DND-41 (cell line): ENCODE measurements around the gene IP6K3.

Experiments used
- ATAC-seq: fragments of 200-7000 bp; cut with Tn5 transposase; 3 replicates; pipeline ENCODE4 v1.9.1; 2021; ENCODE audit warnings: low read depth; ENCODE audit not compliant: insufficient read depth
- DNase-seq: peaks from one replicate; pipeline ENCODE4 v3.0.0-alpha.2; 2020
- H2AFZ ChIP-seq: 2 replicates; pipeline ENCODE4 v1.6.0; 2012; ENCODE audit warnings: low read depth, low read length
- H3K27ac ChIP-seq: 2 replicates; pipeline ENCODE4 v1.5.1; 2012; ENCODE audit warnings: low read length, inconsistent platforms
- H3K27me3 ChIP-seq: fragments of 200-600 bp; sonication (generic); 2 replicates; pipeline ENCODE4 v1.6.0; 2012; ENCODE audit warnings: low read length, mild to moderate bottlenecking, inconsistent platforms; ENCODE audit not compliant: insufficient read depth, poor library complexity
- H3K36me3 ChIP-seq: 2 replicates; pipeline ENCODE4 v1.5.1; 2012; ENCODE audit warnings: low read length, inconsistent platforms; ENCODE audit not compliant: insufficient read depth
- H3K4me1 ChIP-seq: 2 replicates; pipeline ENCODE4 v1.5.1; 2012; ENCODE audit warnings: mild to moderate bottlenecking, low read length; ENCODE audit not compliant: insufficient read depth
- H3K4me2 ChIP-seq: 2 replicates; pipeline ENCODE4 v1.6.0; 2012; ENCODE audit warnings: mild to moderate bottlenecking, moderate library complexity, low read length, inconsistent platforms; ENCODE audit not compliant: insufficient read depth
- H3K4me3 ChIP-seq, 2 experiments: fragments of 200-600 bp in 1 of 2; shearing (Covaris generic) in 1 of 2; 2 replicates each; pipeline ENCODE4 v1.5.1; 2012 to 2016; ENCODE audit warnings: inconsistent platforms in 2 of 2, low read length in 2 of 2, mild to moderate bottlenecking in 2 of 2, low read depth in 1 of 2, moderate library complexity in 1 of 2
- H3K79me2 ChIP-seq: 2 replicates; pipeline ENCODE4 v1.6.0; 2012; ENCODE audit warnings: low read length, inconsistent platforms; ENCODE audit not compliant: insufficient read depth
- H3K9ac ChIP-seq: 2 replicates; pipeline ENCODE4 v1.6.0; 2012; ENCODE audit warnings: low read depth, mild to moderate bottlenecking, inconsistent platforms, low read length, moderate library complexity
- H3K9me3 ChIP-seq: 2 replicates; pipeline ENCODE4 v1.5.1; 2012; ENCODE audit warnings: low read length, moderate library complexity, mild to moderate bottlenecking, inconsistent platforms; ENCODE audit not compliant: insufficient read depth, severe bottlenecking
- H4K20me1 ChIP-seq: 2 replicates; pipeline ENCODE4 v1.6.0; 2012; ENCODE audit warnings: low read length; ENCODE audit not compliant: insufficient read depth
- EZH2 ChIP-seq: IDR thresholded peaks from 3 replicates; pipeline ENCODE4 v1.6.1; 2012; ENCODE audit warnings: borderline replicate concordance, low read depth, mild to moderate bottlenecking, moderate library complexity, low read length, inconsistent platforms; ENCODE audit not compliant: severe bottlenecking
- TF ChIP-seq, protein P1 (sequence below): IDR thresholded peaks from 2 replicates; pipeline ENCODE4 v1.5.1; 2012; ENCODE audit warnings: borderline replicate concordance, low read length, moderate library complexity, mild to moderate bottlenecking; ENCODE audit not compliant: poor library complexity, severe bottlenecking; ENCODE audit errors: extremely low read depth

Gene IP6K3

DNA sequence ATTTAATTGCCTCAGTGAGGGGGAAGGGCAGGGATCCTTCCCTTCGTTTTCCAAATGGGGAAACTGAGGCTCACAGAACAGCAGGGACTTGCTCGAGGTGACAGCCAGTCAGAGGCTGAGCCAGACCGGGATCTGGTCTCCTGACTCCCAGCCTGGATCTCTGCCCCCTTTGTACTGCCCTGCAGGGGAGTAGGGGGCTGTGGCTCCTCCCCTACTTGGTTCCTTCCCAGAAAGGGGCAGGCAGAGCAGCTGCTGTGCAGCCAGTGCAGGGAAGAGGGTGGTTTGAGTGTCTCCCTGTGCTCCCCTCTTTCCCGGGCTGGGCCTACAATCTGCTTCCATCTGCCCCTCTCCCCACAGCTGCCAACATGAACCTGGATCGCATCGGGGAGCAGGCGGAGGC, 72.9 kb downstream of the IP6K3 start:
- Histone ChIP-seq H3K9ac (no peak overlapping the region), H2AFZ (no peak overlapping the region), H3K27me3 (no peaks in the 10 kb centered on the region), H3K4me1 (no peaks in the 10 kb centered on the region), H3K27ac (no peak overlapping the region), H3K4me2 (no peak overlapping the region), H3K9me3 (no peaks in the 10 kb centered on the region), H3K36me3 (peaks cover 84% of the 10 kb centered on the region), H3K79me2 (no peaks in the 10 kb centered on the region), H4K20me1 (no peaks in the 10 kb centered on the region; the same call in 1 of the 2 replicates), H3K4me3 (no peak overlapping the region)
- no peak for TF ChIP-seq EZH2
- TF ChIP-seq, protein P1, sequence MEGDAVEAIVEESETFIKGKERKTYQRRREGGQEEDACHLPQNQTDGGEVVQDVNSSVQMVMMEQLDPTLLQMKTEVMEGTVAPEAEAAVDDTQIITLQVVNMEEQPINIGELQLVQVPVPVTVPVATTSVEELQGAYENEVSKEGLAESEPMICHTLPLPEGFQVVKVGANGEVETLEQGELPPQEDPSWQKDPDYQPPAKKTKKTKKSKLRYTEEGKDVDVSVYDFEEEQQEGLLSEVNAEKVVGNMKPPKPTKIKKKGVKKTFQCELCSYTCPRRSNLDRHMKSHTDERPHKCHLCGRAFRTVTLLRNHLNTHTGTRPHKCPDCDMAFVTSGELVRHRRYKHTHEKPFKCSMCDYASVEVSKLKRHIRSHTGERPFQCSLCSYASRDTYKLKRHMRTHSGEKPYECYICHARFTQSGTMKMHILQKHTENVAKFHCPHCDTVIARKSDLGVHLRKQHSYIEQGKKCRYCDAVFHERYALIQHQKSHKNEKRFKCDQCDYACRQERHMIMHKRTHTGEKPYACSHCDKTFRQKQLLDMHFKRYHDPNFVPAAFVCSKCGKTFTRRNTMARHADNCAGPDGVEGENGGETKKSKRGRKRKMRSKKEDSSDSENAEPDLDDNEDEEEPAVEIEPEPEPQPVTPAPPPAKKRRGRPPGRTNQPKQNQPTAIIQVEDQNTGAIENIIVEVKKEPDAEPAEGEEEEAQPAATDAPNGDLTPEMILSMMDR = no peak
- DNase-seq (no peak), ATAC-seq (no peak)

DNA sequence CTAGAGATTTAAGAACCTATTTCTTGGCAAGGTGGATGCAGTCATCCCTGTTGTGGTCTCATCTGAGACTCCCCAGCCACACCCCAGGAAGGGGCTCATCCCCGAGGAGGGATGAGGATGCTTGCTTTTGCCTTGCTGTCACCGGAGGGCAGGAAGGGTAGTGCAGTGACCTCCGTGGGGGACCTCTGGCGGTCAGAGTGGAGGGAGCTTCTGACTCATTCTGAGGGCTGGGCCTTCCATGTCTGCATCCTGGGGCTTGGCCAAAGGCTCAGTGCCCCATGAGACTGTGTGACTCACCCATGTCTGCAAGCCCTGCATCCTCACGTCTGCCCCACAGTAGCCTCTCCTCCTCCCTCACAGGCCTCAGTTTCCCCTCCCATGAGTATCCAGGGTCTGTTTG, 73.9 kb downstream of the IP6K3 start:
- no peak overlapping the region for H3K27ac ChIP-seq

DNA sequence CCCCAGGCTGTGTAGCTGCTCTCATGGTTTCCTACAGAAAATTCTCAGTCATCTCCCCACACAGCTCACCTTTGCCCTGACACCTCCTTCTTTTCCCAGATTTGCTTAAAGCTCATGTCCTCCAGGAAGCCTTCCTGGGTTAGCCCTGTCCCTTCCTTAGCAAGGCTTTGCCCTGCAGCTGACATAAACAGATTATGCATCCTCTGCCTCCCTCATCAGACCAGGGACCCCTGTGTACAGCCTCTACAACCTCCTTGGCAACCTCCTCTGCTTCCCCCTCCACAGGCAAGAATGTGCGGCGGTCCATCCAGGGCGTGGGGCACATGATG, 75.0 kb downstream of the IP6K3 start:
- Histone ChIP-seq H3K9ac (no peak overlapping the region), H2AFZ (no peak overlapping the region), H3K4me2 (no peak overlapping the region), H3K27me3 (no peaks in the 10 kb centered on the region), H3K4me3 (no peak overlapping the region), H4K20me1 (no peaks in the 10 kb centered on the region; the same call in 1 of the 2 replicates), H3K4me1 (no peaks in the 10 kb centered on the region), H3K27ac (no peak overlapping the region), H3K36me3 (peaks cover 81% of the 10 kb centered on the region), H3K9me3 (no peaks in the 10 kb centered on the region), H3K79me2 (no peaks in the 10 kb centered on the region)
- no peak for DNase-seq
- TF ChIP-seq, protein P1 = no peak
- no peak for TF ChIP-seq EZH2
- ATAC-seq = no peak

More for the DNA sequence above, 73.9 kb downstream of the IP6K3 start:
- H3K4me2 ChIP-seq = no peak overlapping the region
- peaks cover 81% of the 10 kb centered on the region for H3K36me3 ChIP-seq
- H3K4me1 ChIP-seq = no peaks in the 10 kb centered on the region
- no peaks in the 10 kb centered on the region for H3K79me2 ChIP-seq
- no peaks in the 10 kb centered on the region for H3K27me3 ChIP-seq
- no peak overlapping the region for H2AFZ ChIP-seq
- TF ChIP-seq EZH2 = no peak
- TF ChIP-seq, protein P1 = no peak
- H3K9ac ChIP-seq = no peak overlapping the region
- no peak for DNase-seq
- no peaks in the 10 kb centered on the region for H3K9me3 ChIP-seq
- no peak for ATAC-seq
- no peaks in the 10 kb centered on the region; the same call in 1 of the 2 replicates for H4K20me1 ChIP-seq
- no peak overlapping the region for H3K4me3 ChIP-seq
